Measurements from ENCODE around the gene ALDH4A1. TPM values are rescaled to one million over a fixed set of nuclear protein-coding genes. Genes with fewer than 3 reads are reported as not detected.

ALDH4A1 gene
- total RNA-seq, 1 experiment from 2014 or later, result 26.1 TPM

DNA sequence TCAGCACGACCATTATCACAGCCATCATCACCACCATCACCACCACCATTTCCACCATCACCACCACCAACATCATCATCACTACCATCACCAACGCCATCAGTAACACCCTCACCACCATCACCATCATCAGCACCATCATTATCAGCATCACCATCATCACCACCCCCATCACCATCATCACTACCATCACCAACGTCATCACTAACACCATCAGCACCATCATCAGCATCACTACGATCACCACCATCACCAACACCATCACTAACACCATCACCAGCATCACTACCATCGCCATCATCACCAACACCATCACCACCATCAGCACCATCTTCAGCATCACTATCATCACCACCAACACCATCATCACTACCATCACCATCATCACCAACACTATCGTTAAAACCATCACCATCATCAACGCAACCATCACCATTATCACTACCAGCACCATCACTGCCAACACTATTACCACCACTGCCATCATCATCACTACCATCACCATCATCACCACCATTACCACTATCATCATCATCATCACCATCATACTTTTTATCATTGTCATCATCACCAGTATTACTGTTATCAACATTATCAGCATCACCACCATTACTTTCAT is 44.2 kb downstream of the ALDH4A1 start:
- no peak overlapping the region for H3K27ac Mint-ChIP-seq
- TF ChIP-seq, protein P1, sequence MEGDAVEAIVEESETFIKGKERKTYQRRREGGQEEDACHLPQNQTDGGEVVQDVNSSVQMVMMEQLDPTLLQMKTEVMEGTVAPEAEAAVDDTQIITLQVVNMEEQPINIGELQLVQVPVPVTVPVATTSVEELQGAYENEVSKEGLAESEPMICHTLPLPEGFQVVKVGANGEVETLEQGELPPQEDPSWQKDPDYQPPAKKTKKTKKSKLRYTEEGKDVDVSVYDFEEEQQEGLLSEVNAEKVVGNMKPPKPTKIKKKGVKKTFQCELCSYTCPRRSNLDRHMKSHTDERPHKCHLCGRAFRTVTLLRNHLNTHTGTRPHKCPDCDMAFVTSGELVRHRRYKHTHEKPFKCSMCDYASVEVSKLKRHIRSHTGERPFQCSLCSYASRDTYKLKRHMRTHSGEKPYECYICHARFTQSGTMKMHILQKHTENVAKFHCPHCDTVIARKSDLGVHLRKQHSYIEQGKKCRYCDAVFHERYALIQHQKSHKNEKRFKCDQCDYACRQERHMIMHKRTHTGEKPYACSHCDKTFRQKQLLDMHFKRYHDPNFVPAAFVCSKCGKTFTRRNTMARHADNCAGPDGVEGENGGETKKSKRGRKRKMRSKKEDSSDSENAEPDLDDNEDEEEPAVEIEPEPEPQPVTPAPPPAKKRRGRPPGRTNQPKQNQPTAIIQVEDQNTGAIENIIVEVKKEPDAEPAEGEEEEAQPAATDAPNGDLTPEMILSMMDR (conservative IDR thresholded peaks at IDR 0.05), result no peak

More for the DNA sequence above, 44.2 kb downstream of the ALDH4A1 start:
- no peak overlapping the region for H4K91ac ChIP-seq (ENCODE audit: insufficient read length, low read depth, low read length)
- H2BK20ac ChIP-seq (ENCODE audit: low read depth, low read length, poor library complexity, severe bottlenecking), result no peak overlapping the region
- peak overlapping the region; percentile 23 for H3K56ac ChIP-seq (ENCODE audit: insufficient read length, low read depth, low read length)
- H3K27me3 ChIP-seq (ENCODE audit: insufficient read depth, low read length), result no peaks in the 10 kb centered on the region; the same call in 1 of the 2 replicates
- H3K9ac ChIP-seq (ENCODE audit: extremely low read depth, insufficient read length, low read length), result no peak overlapping the region
- no peaks in the 10 kb centered on the region for H3K9me3 ChIP-seq (ENCODE audit: control insufficient read depth, low read depth, low read length)
- no peak overlapping the region for H2BK15ac ChIP-seq (ENCODE audit: low read depth, low read length)
- no peak overlapping the region for H2BK12ac ChIP-seq (ENCODE audit: insufficient read length, low read depth, low read length)
- no peaks in the 10 kb centered on the region for H4K20me1 ChIP-seq (ENCODE audit: control insufficient read depth, insufficient read depth, insufficient read length)
- H3K4me1 ChIP-seq (ENCODE audit: insufficient read depth, low read length), result no peaks in the 10 kb centered on the region
- no peak for DNase-seq
- H3K4me3 Mint-ChIP-seq, result no peak overlapping the region
- H3K36me3 Mint-ChIP-seq (ENCODE audit: insufficient read depth in 1 of 3, low read depth in 3 of 3), result no peaks in the 10 kb centered on the region
- H4K5ac ChIP-seq (ENCODE audit: insufficient read length, low read depth, low read length), result peak overlapping the region; percentile 13
- no peaks in the 10 kb centered on the region for H3K9me3 Mint-ChIP-seq
- H3K4me2 ChIP-seq (ENCODE audit: insufficient read depth, insufficient read length, low read length), result no peak overlapping the region
- no peaks in the 10 kb centered on the region for H3K79me1 ChIP-seq (ENCODE audit: insufficient read depth, low read depth, low read length, poor library complexity, severe bottlenecking)
- H2AFZ ChIP-seq (ENCODE audit: low read length), result no peak overlapping the region
- H3T11ph ChIP-seq (ENCODE audit: low read length), result no peak overlapping the region
- H3K23ac ChIP-seq (ENCODE audit: insufficient read length, low read depth, low read length), result no peak overlapping the region
- H3K79me2 ChIP-seq (ENCODE audit: insufficient read depth, low read length), result no peaks in the 10 kb centered on the region
- H3K27ac ChIP-seq (ENCODE audit: insufficient read length, low read depth, low read length), result no peak overlapping the region
- peak overlapping the region; percentile 2 for H4K8ac ChIP-seq (replicated peaks; ENCODE audit: insufficient read length, low read depth, low read length)
- no peak overlapping the region for H2BK5ac ChIP-seq (ENCODE audit: insufficient read length, low read length)
- H2BK120ac ChIP-seq (ENCODE audit: low read depth, low read length, poor library complexity, severe bottlenecking), result no peak overlapping the region
- H2AK5ac ChIP-seq (ENCODE audit: insufficient read length, low read length), result no peak overlapping the region
- no peaks in the 10 kb centered on the region for H3K4me1 Mint-ChIP-seq
- H3K4ac ChIP-seq (ENCODE audit: low read depth, low read length), result no peak overlapping the region
- no peak overlapping the region for H3K18ac ChIP-seq (ENCODE audit: insufficient read length, low read depth, low read length)
- peaks cover 27% of the 10 kb centered on the region for H3K27me3 Mint-ChIP-seq (ENCODE audit: low read depth)
- H3K14ac ChIP-seq (ENCODE audit: insufficient read depth, low read length), result no peak overlapping the region
- no peaks in the 10 kb centered on the region for H3K23me2 ChIP-seq (ENCODE audit: insufficient read length, low read depth, low read length, poor library complexity, severe bottlenecking)
- WGBS (ENCODE audit: extremely low coverage, insufficient read length, low lambda C conversion rate), result 100% methylated on average over 4 of the region's 7 CpGs
